Effector memory CD8-positive, alpha-beta T cell (primary cell): ENCODE results near the gene BCAP31.

Experiments
- ATAC-seq: fragments of 150-1000 bp; cut with Tn5 transposase; replicated peaks from 2 replicates; pipeline ENCODE4 v1.10.0; 2021; ENCODE audit warnings: mild to moderate bottlenecking, moderate library complexity
- DNase-seq, 3 experiments: peaks; one replicate each; pipeline ENCODE4 v3.0.0; 2021
- H3K27ac Mint-ChIP-seq, 2 donors: one replicate each; pipeline ENCODE4 v1.8.0; 2022; ENCODE audit warnings: mild to moderate bottlenecking in 2 of 2, mixed read lengths in 2 of 2, moderate library complexity in 2 of 2
- H3K27me3 Mint-ChIP-seq, 2 donors: one replicate each; pipeline ENCODE4 v1.8.0; 2022; ENCODE audit warnings: mixed read lengths in 2 of 2
- H3K36me3 Mint-ChIP-seq: one replicate; pipeline ENCODE4 v1.8.0; 2022; ENCODE audit warnings: mild to moderate bottlenecking, moderate library complexity, mixed read lengths; ENCODE audit not compliant: insufficient read depth
- H3K4me1 Mint-ChIP-seq, 2 donors: one replicate each; pipeline ENCODE4 v1.8.0; 2022; ENCODE audit warnings: low read depth in 2 of 2, mixed read lengths in 2 of 2
- H3K4me3 Mint-ChIP-seq, 2 donors: one replicate each; pipeline ENCODE4 v1.8.0; 2022; ENCODE audit warnings: mild to moderate bottlenecking in 2 of 2, mixed read lengths in 2 of 2, moderate library complexity in 2 of 2
- H3K9me3 Mint-ChIP-seq, 2 donors: one replicate each; pipeline ENCODE4 v1.8.0; 2022; ENCODE audit warnings: mixed read lengths in 2 of 2
- total RNA-seq, 9 experiments: gene quantifications; one replicate each; lab custom pipeline; 2026; lab: John Stamatoyannopoulos, UW

Gene BCAP31
- 54.1 to 107 (median 84.8) reads per million in 9 experiments for total RNA-seq

DNA sequence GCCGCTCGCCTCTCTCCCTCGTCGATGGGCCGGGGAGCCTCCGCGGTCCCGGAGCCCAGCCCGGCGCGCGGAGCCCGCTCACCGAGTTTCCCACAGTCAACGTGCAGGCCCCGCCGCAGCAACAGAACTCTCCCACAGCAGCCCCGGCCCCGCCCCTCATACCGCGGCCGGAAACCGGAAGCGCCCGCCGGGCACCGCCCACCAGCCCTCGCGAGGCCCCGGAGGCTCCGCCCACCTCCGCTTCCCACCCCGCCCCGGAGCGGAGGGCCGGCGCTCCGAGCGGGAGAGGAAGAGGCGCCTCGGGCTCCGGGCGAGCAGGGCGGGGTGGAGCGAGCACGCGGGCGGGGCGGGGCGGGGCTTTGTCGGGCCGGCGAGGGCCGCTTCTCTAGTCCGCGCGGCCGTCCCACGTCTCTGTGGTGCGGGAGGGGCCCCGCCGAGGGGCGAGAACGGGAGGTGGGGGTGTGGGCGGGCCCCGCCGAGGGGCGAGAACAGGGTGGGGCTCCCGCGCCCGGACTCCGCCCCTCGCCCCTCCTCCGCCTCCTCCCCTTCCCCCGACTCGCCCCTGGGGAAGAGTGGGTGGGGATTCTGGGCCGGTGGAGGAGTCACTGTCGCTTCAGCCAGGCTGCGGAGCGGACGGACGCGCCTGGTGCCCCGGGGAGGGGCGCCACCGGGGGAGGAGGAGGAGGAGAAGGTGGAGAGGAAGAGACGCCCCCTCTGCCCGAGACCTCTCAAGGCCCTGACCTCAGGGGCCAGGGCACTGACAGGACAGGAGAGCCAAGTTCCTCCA, at the start of gene BCAP31, which contains the start of gene ABCD1:
BCAP31 (minus strand) TSS at position 136 of the 787 bp plus-strand sequence. CDS start 1,143 bp downstream, outside the sequence.
ABCD1 (plus strand) TSS at position 605 of the 787 bp plus-strand sequence. CDS start 411 bp downstream, outside the sequence.
- DNase-seq = peak; percentile 84 to 86 (median 86)

GRCh38 chrX:153773218-153773611, 49.0 kb upstream of the BCAP31 start:
- H3K27ac Mint-ChIP-seq = no peak overlapping the region
- no peaks in the 10 kb centered on the region for H3K27me3 Mint-ChIP-seq
- ATAC-seq = no peak
- H3K4me1 Mint-ChIP-seq = peaks cover under 1 to 2% of the 10 kb centered on the region in 2 donors
- no peak for DNase-seq
- H3K9me3 Mint-ChIP-seq = no peaks in the 10 kb centered on the region
- H3K4me3 Mint-ChIP-seq = no peak overlapping the region
- no peaks in the 10 kb centered on the region for H3K36me3 Mint-ChIP-seq

More for the DNA sequence above, at the start of gene BCAP31, which contains the start of gene ABCD1:
- ATAC-seq = peak; percentile 73
- peak within 1 kb of the TSS; percentile 72 to 85 for H3K27ac Mint-ChIP-seq
- no peaks in the 10 kb centered on the region for H3K9me3 Mint-ChIP-seq
- H3K36me3 Mint-ChIP-seq = peaks cover 28% of the 10 kb centered on the region
- H3K4me1 Mint-ChIP-seq = peaks cover 10 to 22% of the 10 kb centered on the region in 2 donors
- no peaks in the 10 kb centered on the region for H3K27me3 Mint-ChIP-seq
- peak within 1 kb of the TSS; percentile 83 to 87 for H3K4me3 Mint-ChIP-seq

- ATAC-seq (no peak), DNase-seq (no peak)
- Mint-ChIP-seq H3K27ac (no peak overlapping the region), H3K4me3 (no peak overlapping the region), H3K9me3 (no peaks in the 10 kb centered on the region), H3K27me3 (no peaks in the 10 kb centered on the region), H3K4me1 (peaks cover 4 to 5% of the 10 kb centered on the region in 2 donors), H3K36me3 (no peaks in the 10 kb centered on the region)
Observed at GRCh38 chrX:153772316-153773217, 48.4 kb upstream of the BCAP31 start.

DNA sequence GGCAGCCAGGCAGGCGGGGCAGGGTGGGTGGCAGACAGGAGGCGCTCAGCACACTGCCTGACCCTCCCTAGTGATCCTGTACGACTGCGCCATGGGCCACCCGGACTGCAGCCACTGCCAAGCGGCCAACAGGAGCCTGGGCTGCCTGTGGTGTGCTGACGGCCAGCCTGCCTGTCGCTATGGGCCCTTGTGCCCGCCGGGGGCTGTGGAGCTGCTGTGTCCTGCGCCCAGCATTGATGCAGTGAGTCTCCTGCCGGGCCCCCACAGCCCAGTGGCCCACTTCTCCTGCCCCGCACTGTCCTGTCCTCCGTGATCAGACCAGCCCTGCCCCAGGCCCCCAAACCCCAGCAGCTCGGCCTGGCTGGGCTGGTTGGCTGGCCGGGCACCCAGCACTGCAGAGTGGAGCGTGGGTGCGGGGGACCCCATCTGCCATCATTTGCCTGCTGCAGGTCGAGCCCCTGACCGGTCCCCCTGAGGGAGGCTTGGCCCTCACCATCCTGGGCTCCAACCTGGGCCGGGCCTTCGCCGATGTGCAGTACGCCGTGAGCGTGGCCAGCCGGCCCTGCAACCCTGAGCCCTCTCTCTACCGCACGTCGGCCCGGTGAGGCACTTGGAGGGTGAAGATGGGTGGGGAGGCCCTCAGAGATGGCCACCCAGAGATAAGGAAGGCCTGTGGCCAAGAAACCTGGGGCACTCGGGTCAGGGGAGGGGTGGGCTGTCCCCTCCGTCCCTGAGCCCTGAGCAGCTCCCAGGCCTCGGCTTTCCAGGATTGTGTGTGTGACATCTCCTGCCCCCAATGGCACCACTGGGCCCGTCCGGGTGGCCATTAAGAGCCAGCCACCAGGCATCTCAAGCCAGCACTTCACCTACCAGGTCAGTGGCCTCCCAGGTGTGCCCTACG, 47.5 kb upstream of the BCAP31 start:
- no peaks in the 10 kb centered on the region for H3K9me3 Mint-ChIP-seq
- DNase-seq = no peak
- no peak overlapping the region for H3K4me3 Mint-ChIP-seq
- no peak overlapping the region for H3K27ac Mint-ChIP-seq
- no peaks in the 10 kb centered on the region for H3K36me3 Mint-ChIP-seq
- no peak for ATAC-seq
- H3K4me1 Mint-ChIP-seq = peaks cover 4 to 5% of the 10 kb centered on the region in 2 donors
- no peaks in the 10 kb centered on the region for H3K27me3 Mint-ChIP-seq

GRCh38 chrX:153770601-153771414, 46.6 kb upstream of the BCAP31 start:
- ATAC-seq = no peak
- Mint-ChIP-seq H3K9me3 (no peaks in the 10 kb centered on the region), H3K4me1 (peaks cover 4 to 5% of the 10 kb centered on the region in 2 donors), H3K4me3 (no peak overlapping the region), H3K36me3 (no peaks in the 10 kb centered on the region), H3K27ac (no peak overlapping the region), H3K27me3 (no peaks in the 10 kb centered on the region)
- DNase-seq = no peak

DNA sequence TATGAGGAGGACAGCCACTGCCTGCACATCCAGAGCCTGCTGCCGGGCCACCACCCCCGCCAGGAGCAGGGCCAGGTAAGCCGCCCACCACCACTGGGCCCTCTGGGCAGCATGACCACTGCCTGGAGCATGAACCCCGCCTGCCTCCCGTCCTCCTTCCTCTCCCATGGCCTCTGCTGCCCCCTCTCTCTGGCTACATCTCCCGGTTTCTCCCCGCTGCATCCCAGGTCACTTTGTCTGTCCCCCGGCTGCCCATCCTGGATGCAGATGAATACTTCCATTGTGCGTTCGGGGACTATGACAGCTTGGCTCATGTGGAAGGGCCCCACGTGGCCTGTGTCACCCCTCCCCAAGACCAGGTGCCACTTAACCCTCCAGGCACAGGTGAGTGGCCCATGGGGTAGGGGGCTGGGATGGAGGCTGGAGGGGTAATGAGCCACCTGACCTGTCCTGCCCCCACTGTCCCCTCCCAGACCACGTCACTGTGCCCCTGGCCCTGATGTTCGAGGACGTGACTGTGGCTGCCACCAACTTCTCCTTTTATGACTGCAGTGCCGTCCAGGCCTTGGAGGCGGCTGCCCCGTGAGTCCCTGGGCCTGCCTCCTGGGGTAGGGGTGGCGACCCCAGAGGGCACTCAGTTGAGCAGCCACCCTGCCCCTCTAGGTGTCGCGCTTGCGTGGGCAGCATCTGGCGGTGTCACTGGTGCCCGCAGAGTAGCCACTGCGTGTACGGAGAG, 45.8 kb upstream of the BCAP31 start:
- no peaks in the 10 kb centered on the region for H3K36me3 Mint-ChIP-seq

DNA sequence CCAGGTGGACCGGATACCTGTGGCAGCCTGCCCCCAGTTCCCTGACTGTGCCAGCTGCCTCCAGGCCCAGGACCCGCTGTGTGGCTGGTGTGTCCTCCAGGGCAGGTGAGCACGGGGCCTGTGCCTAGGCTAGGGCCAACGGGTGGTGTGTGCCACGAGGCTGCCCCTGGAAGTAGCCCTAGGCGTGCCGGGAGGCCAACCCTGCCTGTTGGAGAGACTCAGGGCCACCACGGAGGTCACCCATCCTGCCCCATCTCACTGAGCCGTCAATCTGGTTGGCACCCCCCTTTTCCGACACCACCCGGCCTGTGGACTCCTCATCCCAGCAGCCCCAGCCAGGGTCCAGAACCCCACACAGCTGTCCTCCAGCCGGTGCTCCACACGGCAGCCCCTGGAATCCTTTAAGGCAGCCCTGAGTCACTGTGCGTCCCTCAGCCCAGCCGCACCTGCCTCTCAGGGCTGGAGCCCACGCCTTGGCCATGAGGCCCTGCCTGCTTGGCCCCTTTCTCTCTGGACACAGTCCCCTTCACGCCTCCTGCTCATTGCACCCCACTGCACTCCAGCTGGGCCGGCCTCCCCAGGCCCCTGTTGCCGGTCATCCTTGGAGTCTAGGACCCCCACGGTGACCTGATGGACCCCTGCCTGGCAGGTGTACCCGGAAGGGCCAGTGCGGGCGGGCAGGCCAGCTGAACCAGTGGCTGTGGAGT, 45.1 kb upstream of the BCAP31 start:
- Mint-ChIP-seq H3K4me3 (no peak overlapping the region), H3K9me3 (no peaks in the 10 kb centered on the region)
- no peak for ATAC-seq

More for the DNA sequence above, 45.8 kb upstream of the BCAP31 start:
- DNase-seq (no peak), ATAC-seq (no peak)
- no peak overlapping the region for H3K4me3 Mint-ChIP-seq
- H3K4me1 Mint-ChIP-seq = peaks cover 4 to 5% of the 10 kb centered on the region in 2 donors
- H3K9me3 Mint-ChIP-seq = no peaks in the 10 kb centered on the region
- H3K27me3 Mint-ChIP-seq = no peaks in the 10 kb centered on the region
- H3K27ac Mint-ChIP-seq = no peak overlapping the region

GRCh38 chrX:153768311-153769157, 44.3 kb upstream of the BCAP31 start:
- DNase-seq (no peak), ATAC-seq (no peak)
- no peaks in the 10 kb centered on the region for H3K36me3 Mint-ChIP-seq
- peak overlapping the region; percentile 35 to 81 for H3K27ac Mint-ChIP-seq
- no peaks in the 10 kb centered on the region for H3K27me3 Mint-ChIP-seq
- H3K9me3 Mint-ChIP-seq = no peaks in the 10 kb centered on the region
- peak overlapping the region in 1 of 2 donors; percentile 37 for H3K4me3 Mint-ChIP-seq
- peaks cover 4 to 9% of the 10 kb centered on the region in 2 donors for H3K4me1 Mint-ChIP-seq

More for the DNA sequence above, 45.1 kb upstream of the BCAP31 start:
- Mint-ChIP-seq H3K36me3 (no peaks in the 10 kb centered on the region), H3K27ac (no peak overlapping the region), H3K4me1 (peaks cover 4 to 5% of the 10 kb centered on the region in 2 donors), H3K27me3 (no peaks in the 10 kb centered on the region)
- DNase-seq = no peak

GRCh38 chrX:153767674-153768055, 43.5 kb upstream of the BCAP31 start:
- Mint-ChIP-seq H3K36me3 (no peaks in the 10 kb centered on the region), H3K9me3 (no peaks in the 10 kb centered on the region), H3K27ac (peak overlapping the region; percentile 35 to 81), H3K4me1 (peaks cover 4 to 9% of the 10 kb centered on the region in 2 donors), H3K4me3 (no peak overlapping the region), H3K27me3 (no peaks in the 10 kb centered on the region)
- ATAC-seq (no peak), DNase-seq (no peak)

GRCh38 chrX:153766871-153767673, 42.9 kb upstream of the BCAP31 start:
- Mint-ChIP-seq H3K27ac (no peak overlapping the region), H3K4me1 (peaks cover 4 to 9% of the 10 kb centered on the region in 2 donors), H3K4me3 (no peak overlapping the region), H3K36me3 (no peaks in the 10 kb centered on the region), H3K9me3 (no peaks in the 10 kb centered on the region), H3K27me3 (no peaks in the 10 kb centered on the region)
- DNase-seq (no peak), ATAC-seq (no peak)
